ENCODE data around the gene FABP7. TPM values are rescaled to one million over a fixed set of nuclear protein-coding genes. Genes with fewer than 3 reads are reported as not detected.

FABP7 gene
- total RNA-seq, 1 donor from 2014 or later: not detected

GRCh38 chr6:122799916-122800686 lies 20.6 kb downstream of the FABP7 start:
- no peak overlapping the region for H3K27ac Mint-ChIP-seq (ENCODE audit: unreplicated experiment)

GRCh38 chr6:122800906-122801305 lies 21.4 kb downstream of the FABP7 start:
- no peak for TF ChIP-seq CTCF (IDR thresholded peaks at IDR 0.05)
- Mint-ChIP-seq H3K9me3 (ENCODE audit: low read depth) (no peaks in the 10 kb centered on the region), H3K27me3 (ENCODE audit: low read depth) (no peaks in the 10 kb centered on the region), H3K36me3 (ENCODE audit: low read depth) (peaks cover 2% of the 10 kb centered on the region), H3K4me1 (ENCODE audit: low read depth) (peaks cover 9% of the 10 kb centered on the region), H3K27ac (ENCODE audit: unreplicated experiment) (no peak overlapping the region), H3K4me3 (ENCODE audit: unreplicated experiment) (no peak overlapping the region)
- no peak for DNase-seq (ENCODE audit: low spot score)

More at GRCh38 chr6:122799916-122800686, 20.6 kb downstream of the FABP7 start:
- DNase-seq (ENCODE audit: low spot score): no peak
- H3K9me3 Mint-ChIP-seq (ENCODE audit: low read depth): no peaks in the 10 kb centered on the region
- H3K4me1 Mint-ChIP-seq (ENCODE audit: low read depth): peaks cover 9% of the 10 kb centered on the region
- peaks cover 2% of the 10 kb centered on the region for H3K36me3 Mint-ChIP-seq (ENCODE audit: low read depth)
- H3K27me3 Mint-ChIP-seq (ENCODE audit: low read depth): no peaks in the 10 kb centered on the region
- H3K4me3 Mint-ChIP-seq (ENCODE audit: unreplicated experiment): no peak overlapping the region
- no peak for TF ChIP-seq CTCF (IDR thresholded peaks at IDR 0.05)

GRCh38 chr6:122801397-122801796 lies 21.9 kb downstream of the FABP7 start:
- no peaks in the 10 kb centered on the region for H3K9me3 Mint-ChIP-seq (ENCODE audit: low read depth)
- peaks cover 9% of the 10 kb centered on the region for H3K4me1 Mint-ChIP-seq (ENCODE audit: low read depth)
- no peaks in the 10 kb centered on the region for H3K27me3 Mint-ChIP-seq (ENCODE audit: low read depth)
- H3K4me3 Mint-ChIP-seq (ENCODE audit: unreplicated experiment): no peak overlapping the region
- no peak for TF ChIP-seq CTCF (IDR thresholded peaks at IDR 0.05)
- peaks cover 3% of the 10 kb centered on the region for H3K36me3 Mint-ChIP-seq (ENCODE audit: low read depth)
- no peak for DNase-seq (ENCODE audit: low spot score)
- H3K27ac Mint-ChIP-seq (ENCODE audit: unreplicated experiment): no peak overlapping the region

GRCh38 chr6:122803171-122803661 lies 23.7 kb downstream of the FABP7 start:
- no peak overlapping the region for H3K27ac Mint-ChIP-seq (ENCODE audit: unreplicated experiment)
- H3K9me3 Mint-ChIP-seq (ENCODE audit: low read depth): no peaks in the 10 kb centered on the region
- DNase-seq (ENCODE audit: low spot score): no peak
- peaks cover 3% of the 10 kb centered on the region for H3K4me1 Mint-ChIP-seq (ENCODE audit: low read depth)
- peaks cover 4% of the 10 kb centered on the region for H3K36me3 Mint-ChIP-seq (ENCODE audit: low read depth)
- no peak overlapping the region for H3K4me3 Mint-ChIP-seq (ENCODE audit: unreplicated experiment)
- H3K27me3 Mint-ChIP-seq (ENCODE audit: low read depth): no peaks in the 10 kb centered on the region
- no peak for TF ChIP-seq CTCF (IDR thresholded peaks at IDR 0.05)

GRCh38 chr6:122804962-122805485 lies 25.5 kb downstream of the FABP7 start:
- Mint-ChIP-seq H3K36me3 (ENCODE audit: low read depth) (peaks cover 4% of the 10 kb centered on the region), H3K4me3 (ENCODE audit: unreplicated experiment) (no peak overlapping the region), H3K4me1 (ENCODE audit: low read depth) (no peaks in the 10 kb centered on the region), H3K27ac (ENCODE audit: unreplicated experiment) (no peak overlapping the region), H3K27me3 (ENCODE audit: low read depth) (no peaks in the 10 kb centered on the region), H3K9me3 (ENCODE audit: low read depth) (no peaks in the 10 kb centered on the region)
- no peak for DNase-seq (ENCODE audit: low spot score)
- no peak for TF ChIP-seq CTCF (IDR thresholded peaks at IDR 0.05)
